Cardiac fibroblast (primary cell): Measurements from ENCODE around the gene CIDEB.
"Not testable (repeated sequence)": the region's sequence is repeated elsewhere in the genome, so short reads cannot be mapped to it uniquely, and the experiment has no call there.

Source experiments
- DNase-seq, 2 donors: peaks; one replicate each; pipeline versions ENCODE4 v3.0.0 to v3.0.0-alpha.2; 2010; ENCODE audit warnings: low read depth in 2 of 2
- H3K4me3 ChIP-seq, 2 donors: replicated peaks in 1 of 2; 1 replicate in 1 of 2; 2 replicates in 1 of 2; pipeline ENCODE4 v1.5.1; 2011; ENCODE audit warnings: low read depth in 2 of 2, low read length in 2 of 2, mild to moderate bottlenecking in 2 of 2, moderate library complexity in 1 of 2
- CTCF ChIP-seq: IDR thresholded peaks from one replicate; pipeline ENCODE4 v1.5.1; 2011; ENCODE audit warnings: low read depth, mild to moderate bottlenecking, low read length, inconsistent platforms

The CIDEB gene

GRCh38 chr14:24331731-24332267 is 24.0 kb upstream of the CIDEB start:
- DNase-seq = no peak
- no peak for TF ChIP-seq CTCF
- no peak overlapping the region for H3K4me3 ChIP-seq

- no peak for TF ChIP-seq CTCF
- no peak for DNase-seq
- no peak overlapping the region for H3K4me3 ChIP-seq
Measured at GRCh38 chr14:24330973-24331674, 23.3 kb upstream of the CIDEB start.

GRCh38 chr14:24329736-24330135 is 22.0 kb upstream of the CIDEB start:
- TF ChIP-seq CTCF = no peak
- DNase-seq = no peak
- H3K4me3 ChIP-seq = no peak overlapping the region

GRCh38 chr14:24329073-24329663 is 21.4 kb upstream of the CIDEB start:
- H3K4me3 ChIP-seq = no peak overlapping the region
- TF ChIP-seq CTCF = no peak
- no peak for DNase-seq

- DNase-seq = peak; percentile 32 to 40
- H3K4me3 ChIP-seq = not testable (repeated sequence)
- TF ChIP-seq CTCF = peak; percentile 39
Measured at GRCh38 chr14:24327914-24328313, 20.1 kb upstream of the CIDEB start.

- DNase-seq = no peak
Measured at GRCh38 chr14:24327303-24327702, 19.5 kb upstream of the CIDEB start.

More at GRCh38 chr14:24327303-24327702, 19.5 kb upstream of the CIDEB start:
- TF ChIP-seq CTCF = no peak
- H3K4me3 ChIP-seq = no peak overlapping the region
